ENCODE measurements around the gene FAM174C.
"Not testable (repeated sequence)": the region's sequence is repeated elsewhere in the genome, so short reads cannot be mapped to it uniquely, and the experiment has no call there.

Gene FAM174C

GRCh38 chr19:1288833-1289685, 13.7 kb downstream of the FAM174C start:
- no peak for DNase-seq

GRCh38 chr19:1289686-1290025, 14.3 kb downstream of the FAM174C start:
- DNase-seq: no peak

GRCh38 chr19:1290196-1290702, 14.9 kb downstream of the FAM174C start:
- DNase-seq: no peak

GRCh38 chr19:1290703-1291651, 15.6 kb downstream of the FAM174C start:
- DNase-seq: no peak

GRCh38 chr19:1291761-1292418, 16.6 kb downstream of the FAM174C start:
- no peak for DNase-seq

- no peak for DNase-seq
These were observed 17.3 kb downstream of the FAM174C start for GRCh38 chr19:1292419-1293151.

- DNase-seq: no peak
These were observed 18.7 kb downstream of the FAM174C start for GRCh38 chr19:1293782-1294604.

GRCh38 chr19:1294688-1295087, 19.4 kb downstream of the FAM174C start:
- DNase-seq: no peak

- DNase-seq: no peak
These were observed 20.1 kb downstream of the FAM174C start for GRCh38 chr19:1295169-1296012.

GRCh38 chr19:1296078-1296477, 20.7 kb downstream of the FAM174C start:
- no peak for DNase-seq

GRCh38 chr19:1296575-1297271, 21.4 kb downstream of the FAM174C start:
- DNase-seq: no peak

GRCh38 chr19:1298235-1298634, 22.9 kb downstream of the FAM174C start:
- no peak for DNase-seq

GRCh38 chr19:1299801-1300200, 24.5 kb downstream of the FAM174C start:
- no peak for DNase-seq

- no peak for DNase-seq
These were observed 25.6 kb downstream of the FAM174C start for GRCh38 chr19:1300744-1301490.

GRCh38 chr19:1302533-1303239, 27.4 kb downstream of the FAM174C start:
- DNase-seq: no peak

- no peak for DNase-seq
These were observed 29.0 kb downstream of the FAM174C start for GRCh38 chr19:1304197-1304924.

- not testable (repeated sequence) for DNase-seq
These were observed 30.0 kb downstream of the FAM174C start for GRCh38 chr19:1305354-1305753.

GRCh38 chr19:1307320-1307719, 32.0 kb downstream of the FAM174C start:
- no peak for DNase-seq

Measured in activated CD8-positive, alpha-beta memory T cell treated with anti-CD3 and anti-CD28 coated beads, Interleukin-2, amount 50 U/mL, for 4 hours (primary cell).